ENCODE results near the gene MAPK1IP1L.

GRCh38 chr14:55019968-55020554, 31.4 kb upstream of the MAPK1IP1L start:
- TF ChIP-seq, protein P1, sequence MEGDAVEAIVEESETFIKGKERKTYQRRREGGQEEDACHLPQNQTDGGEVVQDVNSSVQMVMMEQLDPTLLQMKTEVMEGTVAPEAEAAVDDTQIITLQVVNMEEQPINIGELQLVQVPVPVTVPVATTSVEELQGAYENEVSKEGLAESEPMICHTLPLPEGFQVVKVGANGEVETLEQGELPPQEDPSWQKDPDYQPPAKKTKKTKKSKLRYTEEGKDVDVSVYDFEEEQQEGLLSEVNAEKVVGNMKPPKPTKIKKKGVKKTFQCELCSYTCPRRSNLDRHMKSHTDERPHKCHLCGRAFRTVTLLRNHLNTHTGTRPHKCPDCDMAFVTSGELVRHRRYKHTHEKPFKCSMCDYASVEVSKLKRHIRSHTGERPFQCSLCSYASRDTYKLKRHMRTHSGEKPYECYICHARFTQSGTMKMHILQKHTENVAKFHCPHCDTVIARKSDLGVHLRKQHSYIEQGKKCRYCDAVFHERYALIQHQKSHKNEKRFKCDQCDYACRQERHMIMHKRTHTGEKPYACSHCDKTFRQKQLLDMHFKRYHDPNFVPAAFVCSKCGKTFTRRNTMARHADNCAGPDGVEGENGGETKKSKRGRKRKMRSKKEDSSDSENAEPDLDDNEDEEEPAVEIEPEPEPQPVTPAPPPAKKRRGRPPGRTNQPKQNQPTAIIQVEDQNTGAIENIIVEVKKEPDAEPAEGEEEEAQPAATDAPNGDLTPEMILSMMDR (conservative IDR thresholded peaks at IDR 0.05; ENCODE audit: low read depth, low read length), result no peak
- TF ChIP-seq EZH2phosphoT487 (IDR thresholded peaks at IDR 0.05; ENCODE audit: borderline replicate concordance, low read length) (no peak), EZH2 (IDR thresholded peaks at IDR 0.05; ENCODE audit: low read length, unreplicated experiment) (no peak)

Data from PC-3 (cell line).